HepG2 (cell line): ENCODE data around the gene PTPN18. TPM values are rescaled to one million over a fixed set of nuclear protein-coding genes. Genes with fewer than 3 reads are reported as not detected.

ENCODE experiments used
- ATAC-seq: fragments of 200-7000 bp; cut with Tn5 transposase; 3 replicates; pipeline ENCODE4 v1.9.1; 2020; ENCODE audit warnings: mild to moderate bottlenecking, moderate library complexity
- BruUV-seq: library from RNA; stranded (reverse); fragments of 400-500 nt; replicated peaks from 2 replicates; lab custom pipeline; 2021; lab: Mats Ljungman, UMichigan
- CTCF ChIA-PET: fragments of 300-600 bp; formaldehyde crosslinking; extraction: SDS; loops from one replicate; lab custom pipeline; 2021; ENCODE audit warnings: low total read pairs, inconsistent platforms, low intra/inter-chr PET ratio; lab: Yijun Ruan, JAX
- POLR2A ChIA-PET: fragments of 350-600 bp; sonication (Branson Sonifier 250); formaldehyde crosslinking; loops from one replicate; lab custom pipeline; 2020; ENCODE audit warnings: antibody characterized with exemption, inconsistent platforms; lab: Yijun Ruan, JAX
- DNase-seq: peaks from one replicate; pipeline ENCODE4 v3.0.0-alpha.2; 2015; ENCODE audit warnings: low spot score
- FAIRE-seq: peaks from 3 replicates; lab custom pipeline; 2011; peaks lifted over from hg19 to GRCh38; lab: Jason Lieb, UNC
- H2AFZ ChIP-seq: one replicate; pipeline ENCODE4 v1.6.1; 2011; ENCODE audit warnings: low read length, inconsistent platforms
- H3K27ac ChIP-seq: fragments of 300-600 bp; 3 replicates; pipeline ENCODE4 v1.8.0; 2011; ENCODE audit warnings: mixed run types, mild to moderate bottlenecking, mixed read lengths, low read length, inconsistent platforms; ENCODE audit not compliant: insufficient read depth; ENCODE audit errors: extremely low read length
- H3K27me3 ChIP-seq, 2 experiments: fragments of 200-600 bp in 1 of 2; 2 replicates in 1 of 2; 3 replicates in 1 of 2; pipeline versions ENCODE4 v1.6.0 to v1.8.0; 2011; ENCODE audit warnings: low read length in 2 of 2, mild to moderate bottlenecking in 2 of 2, moderate library complexity in 2 of 2, inconsistent platforms in 1 of 2; ENCODE audit not compliant: insufficient read depth in 2 of 2, control insufficient read depth in 1 of 2
- H3K36me3 ChIP-seq, 2 experiments: fragments of 200-600 bp in 1 of 2; replicated peaks in 1 of 2; 2 replicates in 1 of 2; 3 replicates in 1 of 2; pipeline versions ENCODE4 v1.5.1 to v1.8.0; 2011; ENCODE audit warnings: low read length in 2 of 2, inconsistent platforms in 1 of 2; ENCODE audit not compliant: insufficient read depth in 2 of 2, control insufficient read depth in 1 of 2
- H3K4me1 ChIP-seq: 2 replicates; pipeline ENCODE4 v1.5.1; 2012; ENCODE audit warnings: low read length, inconsistent platforms; ENCODE audit not compliant: insufficient read depth
- H3K4me2 ChIP-seq: 2 replicates; pipeline ENCODE4 v1.6.0; 2011; ENCODE audit warnings: low read depth, low read length, inconsistent platforms
- H3K4me3 ChIP-seq, 3 experiments: fragments of 200-600 bp in 1 of 3; sonication (generic), shearing (Covaris generic) in 1 of 3; replicated peaks in 1 of 3; 2 replicates each; pipeline ENCODE4 v1.5.1; 2011 to 2016; ENCODE audit warnings: low read length in 3 of 3, inconsistent platforms in 2 of 3, low read depth in 2 of 3, mild to moderate bottlenecking in 2 of 3, control low read depth in 1 of 3, mixed read lengths in 1 of 3; ENCODE audit not compliant: insufficient read depth in 1 of 3
- H3K79me2 ChIP-seq: one replicate; pipeline ENCODE4 v1.6.1; 2011; ENCODE audit warnings: low read length, inconsistent platforms; ENCODE audit not compliant: insufficient read depth
- H3K9ac ChIP-seq: 2 replicates; pipeline ENCODE4 v1.6.0; 2011; ENCODE audit warnings: mild to moderate bottlenecking, low read depth, low read length, inconsistent platforms; ENCODE audit not compliant: insufficient read depth
- H3K9me3 ChIP-seq: 2 replicates; pipeline ENCODE4 v1.5.1; 2012; ENCODE audit warnings: mild to moderate bottlenecking, low read length
- H4K20me1 ChIP-seq: 2 replicates; pipeline ENCODE4 v1.6.0; 2011; ENCODE audit warnings: inconsistent platforms, mild to moderate bottlenecking, low read length, moderate library complexity; ENCODE audit not compliant: insufficient read depth
- ARID3A ChIP-seq: IDR thresholded peaks from 2 replicates; pipeline ENCODE4 v1.6.1; 2012; ENCODE audit warnings: low read depth, low read length, improper control_type of control experiment
- ATM ChIP-seq: fragments of 450-650 bp; IDR thresholded peaks from 2 replicates; pipeline ENCODE4 v1.7.1; 2017; ENCODE audit warnings: mild to moderate bottlenecking, borderline replicate concordance
- CEBPB ChIP-seq: IDR thresholded peaks from 2 replicates; pipeline ENCODE4 v1.6.1; 2011; ENCODE audit warnings: low read depth, low read length, improper control_type of control experiment, borderline replicate concordance
- DPF2 ChIP-seq: sonication (generic); formaldehyde crosslinking; IDR thresholded peaks from 2 replicates; pipeline ENCODE4 v1.4.0; 2020; ENCODE audit warnings: mild to moderate bottlenecking, low read depth, missing genetic modification reagents, borderline replicate concordance
- ETS1 ChIP-seq: sonication (generic); formaldehyde crosslinking; IDR thresholded peaks from 2 replicates; pipeline ENCODE4 v1.4.0; 2020; ENCODE audit warnings: missing genetic modification reagents
- FOXA1 ChIP-seq, 2 experiments: fragments of 450-650 bp in 1 of 2; sonication (generic) in 1 of 2; formaldehyde crosslinking in 1 of 2; IDR thresholded peaks; 2 replicates each; pipeline versions ENCODE4 v1.4.0 to v1.6.1; 2016 to 2020; ENCODE audit warnings: missing genetic modification reagents in 1 of 2
- HMG20A ChIP-seq: IDR thresholded peaks from 2 replicates; pipeline ENCODE4 v1.6.1; 2016; ENCODE audit warnings: borderline replicate concordance
- NFATC3 ChIP-seq: sonication (generic); formaldehyde crosslinking; IDR thresholded peaks from 2 replicates; pipeline ENCODE4 v1.5.1; 2020; ENCODE audit warnings: mild to moderate bottlenecking, missing genetic modification reagents
- NFIC ChIP-seq: IDR thresholded peaks from 2 replicates; pipeline ENCODE4 v1.6.1; 2012; ENCODE audit warnings: mild to moderate bottlenecking, low read length, inconsistent platforms
- NFRKB ChIP-seq: fragments of 450-650 bp; IDR thresholded peaks from 2 replicates; pipeline ENCODE4 v1.6.1; 2017
- NR2C2 ChIP-seq: sonication (generic); formaldehyde crosslinking; IDR thresholded peaks from 2 replicates; pipeline ENCODE4 v1.4.0; 2020; ENCODE audit warnings: missing genetic modification reagents, mild to moderate bottlenecking, moderate library complexity, borderline replicate concordance
- RBFOX2 ChIP-seq: fragments of 200-400 bp; formaldehyde crosslinking; IDR thresholded peaks from 2 replicates; pipeline ENCODE4 v1.6.1; 2017; ENCODE audit warnings: low read depth, mild to moderate bottlenecking, low read length
- SIN3B ChIP-seq: fragments of 150-350 bp; IDR thresholded peaks from 2 replicates; pipeline ENCODE4 v1.6.1; 2014; ENCODE audit warnings: low read length
- SP2 ChIP-seq: sonication (generic); formaldehyde crosslinking; IDR thresholded peaks from 2 replicates; pipeline ENCODE4 v1.5.1; 2020; ENCODE audit warnings: mild to moderate bottlenecking, missing genetic modification reagents
- ZMAT3 ChIP-seq: sonication (generic); formaldehyde crosslinking; conservative IDR thresholded peaks from 2 replicates; pipeline ENCODE4 v1.7.0; 2021; ENCODE audit warnings: missing genetic modification reagents
- ZNF382 ChIP-seq: sonication (generic); formaldehyde crosslinking; IDR thresholded peaks from 2 replicates; pipeline ENCODE4 v1.5.0; 2020; ENCODE audit warnings: missing genetic modification reagents, mild to moderate bottlenecking, borderline replicate concordance
- ZNF432 ChIP-seq: sonication (generic); formaldehyde crosslinking; IDR thresholded peaks from 2 replicates; pipeline ENCODE4 v1.5.0; 2020; ENCODE audit warnings: missing genetic modification reagents, mild to moderate bottlenecking, borderline replicate concordance
- ZNF530 ChIP-seq: sonication (generic); formaldehyde crosslinking; IDR thresholded peaks from 2 replicates; pipeline ENCODE4 v1.5.0; 2020; ENCODE audit warnings: low read depth, mild to moderate bottlenecking, missing genetic modification reagents
- WGBS: methylation state at CpG from one replicate; pipeline ENCODE4 v1.1.6; 2017; ENCODE audit warnings: low lambda C conversion rate; 5-methylcytosine and 5-hydroxymethylcytosine counted together
- in situ Hi-C: cut with HindIII; loops from 2 replicates; pipeline ENCODE4 v1.10.0; 2017; ENCODE audit warnings: low pct_unique_long_range_greater_than_20kb; ENCODE audit not compliant: extremely low pct_ligation_motif_present
- intact Hi-C: fragments of 100-400 bp; cut with micrococcal nuclease; formaldehyde crosslinking; loops from one replicate; pipeline ENCODE4 v1.10.0; 2022; ENCODE audit not compliant: unreplicated experiment
- polyA plus RNA-seq, 8 experiments: library from polyadenylated mRNA; depleted of rRNA in 3 of 8; stranded (reverse) in 7 of 8; unstranded in 1 of 8; fragments of >200 nt; fragmentation: Illumina TruSeq in 4 of 8; extraction: Trizol in 4 of 8; gene quantifications; 2 replicates each; pipeline versions ENCODE4 v1.2.1 to v1.2.3, GENCODE V29; 2011 to 2016; ENCODE audit warnings: low read depth in 4 of 8, missing spikeins in 1 of 8, mixed read lengths in 1 of 8; ENCODE audit not compliant: insufficient read depth in 1 of 8
- total RNA-seq, 5 experiments: library from RNA; depleted of rRNA; stranded (reverse); fragments of >200 nt; fragmentation: Illumina TruSeq; extraction: Trizol; gene quantifications; 2 replicates each; pipeline ENCODE4 v1.2.3, GENCODE V29; 2016; ENCODE audit warnings: low read depth in 1 of 5
- TF ChIP-seq, protein P1 (sequence below): sonication (generic); formaldehyde crosslinking; conservative IDR thresholded peaks from 2 replicates; pipeline ENCODE4 v1.8.1; 2023; ENCODE audit warnings: missing genetic modification reagents

The PTPN18 gene
- total and polyA plus RNA-seq, 2 of the 13 experiments (the other 11 are each of a cell fraction or from before 2014, with no cell fraction given) = 14.8 to 39.6 TPM

DNA sequence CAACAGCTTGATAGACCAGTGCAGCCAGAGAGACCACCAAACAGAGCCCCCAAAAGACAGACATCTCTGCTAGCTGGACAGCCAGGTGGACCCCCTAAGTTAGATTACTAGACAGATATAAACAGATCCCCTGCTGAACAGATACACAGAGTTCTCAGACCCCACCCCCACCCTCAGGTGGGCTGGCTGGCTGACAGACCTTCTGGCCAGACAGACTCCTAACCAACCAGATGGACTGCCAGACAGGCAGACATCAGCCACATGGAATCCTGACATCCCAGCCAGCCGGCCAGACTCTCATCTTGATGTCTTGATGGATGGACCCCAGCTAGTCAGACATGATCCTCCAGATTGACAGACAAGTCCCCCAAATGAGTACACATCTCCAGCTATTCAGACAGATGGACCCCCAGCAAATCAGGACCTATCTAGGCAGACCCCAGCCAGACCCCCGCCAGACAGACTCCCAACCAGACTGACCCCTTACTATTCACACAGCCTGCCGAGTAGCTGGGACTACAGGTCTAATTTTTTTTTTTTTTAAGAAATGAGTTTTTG is 18.0 kb downstream of the PTPN18 start:
- Histone ChIP-seq H2AFZ (no peak overlapping the region), H3K27me3 (no peaks in the 10 kb centered on the region; a peak in 1 of 5 replicates), H3K9ac (no peak overlapping the region), H3K4me1 (no peaks in the 10 kb centered on the region), H3K4me3 (no peak overlapping the region)
- no TSS peak for BruUV-seq
- in situ Hi-C loops = no loop called here
- ChIA-PET CTCF (no interaction called here), POLR2A (no interaction called here)
- no peak for DNase-seq
- TF ChIP-seq RBFOX2 (no peak), NFRKB (no peak), HMG20A (CRISPR knock-in tag) (no peak), FOXA1 (IDR thresholded peaks at IDR 0.05) (no peak), FOXA1 (CRISPR knock-in tag; IDR thresholded peaks at IDR 0.05) (no peak), NR2C2 (CRISPR knock-in tag) (no peak), ETS1 (CRISPR knock-in tag) (no peak), DPF2 (CRISPR knock-in tag) (no peak), NFATC3 (CRISPR knock-in tag) (no peak), ZNF382 (no peak), ARID3A (no peak), ZNF432 (no peak), ZMAT3 (CRISPR knock-in tag) (no peak), NFIC (no peak), ATM (no peak), SP2 (no peak), CEBPB (no peak), SIN3B (no peak), ZNF530 (CRISPR knock-in tag) (no peak)
- TF ChIP-seq, protein P1, sequence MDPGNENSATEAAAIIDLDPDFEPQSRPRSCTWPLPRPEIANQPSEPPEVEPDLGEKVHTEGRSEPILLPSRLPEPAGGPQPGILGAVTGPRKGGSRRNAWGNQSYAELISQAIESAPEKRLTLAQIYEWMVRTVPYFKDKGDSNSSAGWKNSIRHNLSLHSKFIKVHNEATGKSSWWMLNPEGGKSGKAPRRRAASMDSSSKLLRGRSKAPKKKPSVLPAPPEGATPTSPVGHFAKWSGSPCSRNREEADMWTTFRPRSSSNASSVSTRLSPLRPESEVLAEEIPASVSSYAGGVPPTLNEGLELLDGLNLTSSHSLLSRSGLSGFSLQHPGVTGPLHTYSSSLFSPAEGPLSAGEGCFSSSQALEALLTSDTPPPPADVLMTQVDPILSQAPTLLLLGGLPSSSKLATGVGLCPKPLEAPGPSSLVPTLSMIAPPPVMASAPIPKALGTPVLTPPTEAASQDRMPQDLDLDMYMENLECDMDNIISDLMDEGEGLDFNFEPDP (CRISPR knock-in tag) = no peak
- TF ChIP-seq, all 625 proteins: peak for 0
- Histone ChIP-seq H3K27ac (no peak overlapping the region), H4K20me1 (no peaks in the 10 kb centered on the region), H3K79me2 (no peaks in the 10 kb centered on the region), H3K9me3 (no peaks in the 10 kb centered on the region), H3K4me2 (no peak overlapping the region), H3K36me3 (peaks cover 2 to 11% of the 10 kb centered on the region in 2 experiments; a peak in 2 of 5 replicates)
- FAIRE-seq (no peak), ATAC-seq (no peak)
- 93% methylated on average over 3 of the region's 3 CpGs for WGBS
- intact Hi-C loops = no loop called here
